ENCODE data around the gene EPS8L1.
"Not testable (repeated sequence)": the region's sequence is repeated elsewhere in the genome, so short reads cannot be mapped to it uniquely, and the experiment has no call there.

- TF ChIP-seq, protein P1, sequence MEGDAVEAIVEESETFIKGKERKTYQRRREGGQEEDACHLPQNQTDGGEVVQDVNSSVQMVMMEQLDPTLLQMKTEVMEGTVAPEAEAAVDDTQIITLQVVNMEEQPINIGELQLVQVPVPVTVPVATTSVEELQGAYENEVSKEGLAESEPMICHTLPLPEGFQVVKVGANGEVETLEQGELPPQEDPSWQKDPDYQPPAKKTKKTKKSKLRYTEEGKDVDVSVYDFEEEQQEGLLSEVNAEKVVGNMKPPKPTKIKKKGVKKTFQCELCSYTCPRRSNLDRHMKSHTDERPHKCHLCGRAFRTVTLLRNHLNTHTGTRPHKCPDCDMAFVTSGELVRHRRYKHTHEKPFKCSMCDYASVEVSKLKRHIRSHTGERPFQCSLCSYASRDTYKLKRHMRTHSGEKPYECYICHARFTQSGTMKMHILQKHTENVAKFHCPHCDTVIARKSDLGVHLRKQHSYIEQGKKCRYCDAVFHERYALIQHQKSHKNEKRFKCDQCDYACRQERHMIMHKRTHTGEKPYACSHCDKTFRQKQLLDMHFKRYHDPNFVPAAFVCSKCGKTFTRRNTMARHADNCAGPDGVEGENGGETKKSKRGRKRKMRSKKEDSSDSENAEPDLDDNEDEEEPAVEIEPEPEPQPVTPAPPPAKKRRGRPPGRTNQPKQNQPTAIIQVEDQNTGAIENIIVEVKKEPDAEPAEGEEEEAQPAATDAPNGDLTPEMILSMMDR (IDR thresholded peaks at IDR 0.05): not testable (repeated sequence)
- TF ChIP-seq POLR2A (IDR thresholded peaks at IDR 0.05): not testable (repeated sequence)
Observed at GRCh38 chr19:55065516-55065915, 10.2 kb upstream of the EPS8L1 start.

Measured in thyroid gland (tissue), 4 donors.